ENCODE results near the gene BLMH. TPM values are rescaled to one million over a fixed set of nuclear protein-coding genes. Genes with fewer than 3 reads are reported as not detected.

BLMH gene
- total and polyA plus RNA-seq, 4 donors: 4.2 to 17.5 (median 12.9) TPM

GRCh38 chr17:30199600-30199999, 92.1 kb downstream of the BLMH start:
- WGBS: 74% methylated on average over 5 of the region's 5 CpGs
- Histone ChIP-seq H3K4me3 (ENCODE audit: low read depth in 1 of 3, low read length in 3 of 3) (no peak overlapping the region), H3K9me3 (ENCODE audit: control insufficient read depth in 4 of 4, low read length in 3 of 4) (no peaks in the 10 kb centered on the region), H3K27ac (ENCODE audit: low read depth in 1 of 2, low read length in 2 of 2) (no peak overlapping the region), H3K36me3 (ENCODE audit: control insufficient read depth in 4 of 4, insufficient read depth in 3 of 4, low read depth in 1 of 4, low read length in 3 of 4) (no peaks in the 10 kb centered on the region), H3K27me3 (ENCODE audit: control insufficient read depth in 4 of 4, insufficient read depth in 4 of 4, low read length in 3 of 4) (no peaks in the 10 kb centered on the region), H3K9ac (ENCODE audit: low read depth in 1 of 2, low read length in 2 of 2) (no peak overlapping the region), H3K4me1 (ENCODE audit: control insufficient read depth in 4 of 4, insufficient read depth in 4 of 4, low read length in 3 of 4) (no peaks in the 10 kb centered on the region)
- no peak for DNase-seq (ENCODE audit: low spot score)
- no peak for TF ChIP-seq TAF1 (conservative IDR thresholded peaks at IDR 0.05)
- TF ChIP-seq JUND (IDR thresholded peaks at IDR 0.05): no peak
- TF ChIP-seq SP1 (IDR thresholded peaks at IDR 0.05): no peak
- TF ChIP-seq FOXA2 (IDR thresholded peaks at IDR 0.05): no peak
- TF ChIP-seq NR2F2 (IDR thresholded peaks at IDR 0.05): no peak
- TF ChIP-seq HNF4G (IDR thresholded peaks at IDR 0.05): no peak
- TF ChIP-seq GABPA (IDR thresholded peaks at IDR 0.05 in 1 of 2, conservative IDR thresholded peaks at IDR 0.05 in 1 of 2): no peak
- no peak for TF ChIP-seq REST (IDR thresholded peaks at IDR 0.05)
- TF ChIP-seq RAD21 (IDR thresholded peaks at IDR 0.05): no peak
- no peak for TF ChIP-seq HNF4A (conservative IDR thresholded peaks at IDR 0.05)
- TF ChIP-seq, protein P1, sequence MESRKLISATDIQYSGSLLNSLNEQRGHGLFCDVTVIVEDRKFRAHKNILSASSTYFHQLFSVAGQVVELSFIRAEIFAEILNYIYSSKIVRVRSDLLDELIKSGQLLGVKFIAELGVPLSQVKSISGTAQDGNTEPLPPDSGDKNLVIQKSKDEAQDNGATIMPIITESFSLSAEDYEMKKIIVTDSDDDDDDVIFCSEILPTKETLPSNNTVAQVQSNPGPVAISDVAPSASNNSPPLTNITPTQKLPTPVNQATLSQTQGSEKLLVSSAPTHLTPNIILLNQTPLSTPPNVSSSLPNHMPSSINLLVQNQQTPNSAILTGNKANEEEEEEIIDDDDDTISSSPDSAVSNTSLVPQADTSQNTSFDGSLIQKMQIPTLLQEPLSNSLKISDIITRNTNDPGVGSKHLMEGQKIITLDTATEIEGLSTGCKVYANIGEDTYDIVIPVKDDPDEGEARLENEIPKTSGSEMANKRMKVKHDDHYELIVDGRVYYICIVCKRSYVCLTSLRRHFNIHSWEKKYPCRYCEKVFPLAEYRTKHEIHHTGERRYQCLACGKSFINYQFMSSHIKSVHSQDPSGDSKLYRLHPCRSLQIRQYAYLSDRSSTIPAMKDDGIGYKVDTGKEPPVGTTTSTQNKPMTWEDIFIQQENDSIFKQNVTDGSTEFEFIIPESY (IDR thresholded peaks at IDR 0.05): no peak
- no peak for TF ChIP-seq YY1 (IDR thresholded peaks at IDR 0.05)
- TF ChIP-seq, protein P2, sequence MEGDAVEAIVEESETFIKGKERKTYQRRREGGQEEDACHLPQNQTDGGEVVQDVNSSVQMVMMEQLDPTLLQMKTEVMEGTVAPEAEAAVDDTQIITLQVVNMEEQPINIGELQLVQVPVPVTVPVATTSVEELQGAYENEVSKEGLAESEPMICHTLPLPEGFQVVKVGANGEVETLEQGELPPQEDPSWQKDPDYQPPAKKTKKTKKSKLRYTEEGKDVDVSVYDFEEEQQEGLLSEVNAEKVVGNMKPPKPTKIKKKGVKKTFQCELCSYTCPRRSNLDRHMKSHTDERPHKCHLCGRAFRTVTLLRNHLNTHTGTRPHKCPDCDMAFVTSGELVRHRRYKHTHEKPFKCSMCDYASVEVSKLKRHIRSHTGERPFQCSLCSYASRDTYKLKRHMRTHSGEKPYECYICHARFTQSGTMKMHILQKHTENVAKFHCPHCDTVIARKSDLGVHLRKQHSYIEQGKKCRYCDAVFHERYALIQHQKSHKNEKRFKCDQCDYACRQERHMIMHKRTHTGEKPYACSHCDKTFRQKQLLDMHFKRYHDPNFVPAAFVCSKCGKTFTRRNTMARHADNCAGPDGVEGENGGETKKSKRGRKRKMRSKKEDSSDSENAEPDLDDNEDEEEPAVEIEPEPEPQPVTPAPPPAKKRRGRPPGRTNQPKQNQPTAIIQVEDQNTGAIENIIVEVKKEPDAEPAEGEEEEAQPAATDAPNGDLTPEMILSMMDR (IDR thresholded peaks at IDR 0.05; ENCODE audit: low read depth, low read length, missing input control): no peak
- TF ChIP-seq MAX (IDR thresholded peaks at IDR 0.05): no peak
- no peak for TF ChIP-seq EGR1 (IDR thresholded peaks at IDR 0.05; ENCODE audit: low read depth in 2 of 2)
- TF ChIP-seq, protein P3, sequence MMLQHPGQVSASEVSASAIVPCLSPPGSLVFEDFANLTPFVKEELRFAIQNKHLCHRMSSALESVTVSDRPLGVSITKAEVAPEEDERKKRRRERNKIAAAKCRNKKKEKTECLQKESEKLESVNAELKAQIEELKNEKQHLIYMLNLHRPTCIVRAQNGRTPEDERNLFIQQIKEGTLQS (IDR thresholded peaks at IDR 0.05): no peak

Small RNA genes within 50 kb of the gene (small RNA-seq; reads per million reads assigned to genes)
- gene RF00154: 42.0 reads per million, percentile 97 among the genes with 10 or more reads in this experiment
- not detected for gene RNU6-1267P

Other genes starting within 250 kb of the BLMH start
- 10 to 100 TPM in 1 of 2 donors, 1 to 10 TPM in 1; 8.5 to 11.4 TPM for gene NSRP1, start 175.1 kb downstream of the BLMH start, total RNA-seq
- gene NSRP1, start 175.1 kb downstream of the BLMH start, polyA plus RNA-seq: 10 to 100 TPM in 1 of 2 donors, 1 to 10 TPM in 1; 7.0 to 25.7 TPM
- gene SLC6A4, start 56.2 kb downstream of the BLMH start, total RNA-seq: under 1 TPM in 1 of 2 donors, not detected in 1; 0.70 TPM
- under 1 TPM in 1 of 2 donors, not detected in 1; 0.05 TPM for gene SLC6A4, start 56.2 kb downstream of the BLMH start, polyA plus RNA-seq
- gene TMIGD1, start 42.1 kb upstream of the BLMH start, total RNA-seq: not detected
- gene TMIGD1, start 42.1 kb upstream of the BLMH start, polyA plus RNA-seq: not detected
- gene CPD, start 87.0 kb upstream of the BLMH start, total RNA-seq: 100 to 1,000 TPM in 1 of 2 donors, 10 to 100 TPM in 1; 93.3 to 139 TPM
- gene CPD, start 87.0 kb upstream of the BLMH start, polyA plus RNA-seq: 10 to 100 TPM; 19.1 to 24.4 TPM
- 10 to 100 TPM; 17.1 to 35.5 TPM for gene GOSR1, start 185.5 kb upstream of the BLMH start, total RNA-seq
- 10 to 100 TPM; 15.0 to 40.4 TPM for gene GOSR1, start 185.5 kb upstream of the BLMH start, polyA plus RNA-seq